SK-N-SH (cell line): Measurements from ENCODE around the gene PLK2.

Source experiments
- CTCF ChIP-seq: fragments of 200-600 bp; sonication (generic); IDR thresholded peaks from 2 replicates; pipeline ENCODE4 v1.6.1; 2017; ENCODE audit warnings: antibody characterized with exemption, mild to moderate bottlenecking, moderate library complexity
- EP300 ChIP-seq, 2 experiments: IDR thresholded peaks; 2 replicates each; pipeline versions ENCODE4 v1.4.0 to v1.6.1; 2012; ENCODE audit warnings: borderline replicate concordance in 1 of 2, low read depth in 1 of 2, low read length in 1 of 2
- IRF3 ChIP-seq: fragments of 150-350 bp; IDR thresholded peaks from 2 replicates; pipeline ENCODE4 v1.6.1; 2016; ENCODE audit warnings: mild to moderate bottlenecking, low read depth, low read length
- POLR2AphosphoS5 ChIP-seq: IDR thresholded peaks from 2 replicates; pipeline ENCODE4 v1.6.1; 2012; ENCODE audit warnings: low read depth, low read length
- RCOR1 ChIP-seq: fragments of 150-350 bp; IDR thresholded peaks from 2 replicates; pipeline ENCODE4 v1.6.1; 2017; ENCODE audit warnings: antibody characterized with exemption, low read length
- ZBTB33 ChIP-seq: IDR thresholded peaks from 2 replicates; pipeline ENCODE4 v1.4.0; 2012; ENCODE audit warnings: low read depth, borderline replicate concordance
- TF ChIP-seq, protein P1 (sequence below): IDR thresholded peaks from 2 replicates; pipeline ENCODE4 v1.6.1; 2012; ENCODE audit warnings: mild to moderate bottlenecking, low read depth, low read length, moderate library complexity

DNA sequence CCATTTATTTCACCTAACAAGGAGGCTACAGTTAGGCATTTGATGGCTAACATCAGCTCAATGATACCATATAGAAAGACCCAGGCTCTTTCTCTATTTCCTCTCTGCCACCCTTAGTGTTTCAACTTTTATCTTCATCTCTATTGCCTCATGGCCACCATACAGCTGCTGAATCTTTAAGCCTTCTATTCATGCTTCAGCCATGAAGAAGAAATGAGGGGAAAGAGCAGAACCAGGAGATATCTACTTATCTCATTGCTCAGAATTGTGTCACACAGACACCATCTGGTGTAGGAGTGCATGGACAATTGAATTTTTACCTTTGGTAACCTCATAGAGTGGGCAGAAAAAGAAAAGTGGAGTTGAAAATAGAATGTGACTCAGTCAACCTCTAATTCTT lies 38.0 kb upstream of the PLK2 start:
- TF ChIP-seq CTCF (no peak), POLR2AphosphoS5 (no peak), EP300 (IDR thresholded peaks at IDR 0.05; ENCODE audit: borderline replicate concordance in 1 of 2, low read depth in 1 of 2, low read length in 1 of 2) (no peak), RCOR1 (no peak), IRF3 (no peak), ZBTB33 (no peak)
- TF ChIP-seq, protein P1, sequence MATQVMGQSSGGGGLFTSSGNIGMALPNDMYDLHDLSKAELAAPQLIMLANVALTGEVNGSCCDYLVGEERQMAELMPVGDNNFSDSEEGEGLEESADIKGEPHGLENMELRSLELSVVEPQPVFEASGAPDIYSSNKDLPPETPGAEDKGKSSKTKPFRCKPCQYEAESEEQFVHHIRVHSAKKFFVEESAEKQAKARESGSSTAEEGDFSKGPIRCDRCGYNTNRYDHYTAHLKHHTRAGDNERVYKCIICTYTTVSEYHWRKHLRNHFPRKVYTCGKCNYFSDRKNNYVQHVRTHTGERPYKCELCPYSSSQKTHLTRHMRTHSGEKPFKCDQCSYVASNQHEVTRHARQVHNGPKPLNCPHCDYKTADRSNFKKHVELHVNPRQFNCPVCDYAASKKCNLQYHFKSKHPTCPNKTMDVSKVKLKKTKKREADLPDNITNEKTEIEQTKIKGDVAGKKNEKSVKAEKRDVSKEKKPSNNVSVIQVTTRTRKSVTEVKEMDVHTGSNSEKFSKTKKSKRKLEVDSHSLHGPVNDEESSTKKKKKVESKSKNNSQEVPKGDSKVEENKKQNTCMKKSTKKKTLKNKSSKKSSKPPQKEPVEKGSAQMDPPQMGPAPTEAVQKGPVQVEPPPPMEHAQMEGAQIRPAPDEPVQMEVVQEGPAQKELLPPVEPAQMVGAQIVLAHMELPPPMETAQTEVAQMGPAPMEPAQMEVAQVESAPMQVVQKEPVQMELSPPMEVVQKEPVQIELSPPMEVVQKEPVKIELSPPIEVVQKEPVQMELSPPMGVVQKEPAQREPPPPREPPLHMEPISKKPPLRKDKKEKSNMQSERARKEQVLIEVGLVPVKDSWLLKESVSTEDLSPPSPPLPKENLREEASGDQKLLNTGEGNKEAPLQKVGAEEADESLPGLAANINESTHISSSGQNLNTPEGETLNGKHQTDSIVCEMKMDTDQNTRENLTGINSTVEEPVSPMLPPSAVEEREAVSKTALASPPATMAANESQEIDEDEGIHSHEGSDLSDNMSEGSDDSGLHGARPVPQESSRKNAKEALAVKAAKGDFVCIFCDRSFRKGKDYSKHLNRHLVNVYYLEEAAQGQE = no peak
